GM19351 (cell line): ENCODE measurements around the gene LRPAP1.

Experiments
- ATAC-seq: cut with Tn5 transposase; IDR thresholded peaks from one replicate; pipeline ENCODE4 v1.9.1; 2021; ENCODE audit warnings: mild to moderate bottlenecking, moderate library complexity; ENCODE audit not compliant: unreplicated experiment

LRPAP1 gene

DNA sequence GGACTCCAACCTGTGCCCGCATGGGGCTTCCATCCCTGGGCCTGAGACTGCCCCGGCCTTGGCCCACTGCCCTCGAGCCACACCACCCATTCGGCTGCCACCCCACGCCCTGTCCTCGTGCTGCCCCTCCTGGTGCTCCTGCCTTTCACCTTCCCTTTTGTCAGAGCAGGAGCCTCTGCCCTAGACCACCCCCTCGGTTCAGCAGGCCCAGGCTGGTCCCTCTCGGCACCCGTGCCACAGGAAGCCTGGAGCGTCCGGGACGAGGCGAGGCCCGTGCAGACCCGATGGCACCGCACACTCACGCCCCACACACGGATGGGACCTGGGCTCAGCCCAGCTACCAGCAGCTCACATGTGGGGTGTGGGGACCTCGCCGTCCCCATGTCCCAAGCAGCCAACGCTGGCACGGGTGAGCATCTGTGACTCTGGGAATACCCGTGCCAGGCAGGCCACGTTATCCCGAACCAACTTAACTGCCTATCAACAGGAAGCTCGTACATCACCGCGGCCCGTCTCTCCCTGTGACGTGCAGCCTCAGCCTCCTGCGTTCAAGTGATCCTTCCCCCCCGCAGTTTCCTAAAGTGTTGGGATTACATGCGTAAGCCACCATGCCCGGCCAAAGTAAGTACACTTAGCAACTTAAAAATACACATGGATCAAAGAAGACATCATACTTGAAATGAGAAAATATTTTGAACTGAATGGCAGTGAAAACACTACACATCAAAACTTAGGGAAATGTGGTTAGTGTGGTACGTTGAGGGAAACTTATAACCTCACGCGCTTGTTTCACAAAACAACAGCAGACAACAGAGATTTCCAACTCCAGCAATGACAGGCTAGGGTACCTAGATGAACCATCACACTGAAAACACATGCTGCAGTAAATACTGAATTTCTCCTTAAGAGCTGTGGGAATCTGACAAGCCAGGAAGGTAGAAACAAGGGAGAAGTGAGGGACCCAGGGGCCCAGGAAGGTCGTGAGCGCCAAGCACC, 29.0 kb downstream of the LRPAP1 start:
- ATAC-seq = no peak

- no peak for ATAC-seq
These were observed 30.3 kb downstream of the LRPAP1 start for GRCh38 chr4:3501825-3502425.

- no peak for ATAC-seq
These were observed 30.9 kb downstream of the LRPAP1 start for GRCh38 chr4:3501126-3501824.

DNA sequence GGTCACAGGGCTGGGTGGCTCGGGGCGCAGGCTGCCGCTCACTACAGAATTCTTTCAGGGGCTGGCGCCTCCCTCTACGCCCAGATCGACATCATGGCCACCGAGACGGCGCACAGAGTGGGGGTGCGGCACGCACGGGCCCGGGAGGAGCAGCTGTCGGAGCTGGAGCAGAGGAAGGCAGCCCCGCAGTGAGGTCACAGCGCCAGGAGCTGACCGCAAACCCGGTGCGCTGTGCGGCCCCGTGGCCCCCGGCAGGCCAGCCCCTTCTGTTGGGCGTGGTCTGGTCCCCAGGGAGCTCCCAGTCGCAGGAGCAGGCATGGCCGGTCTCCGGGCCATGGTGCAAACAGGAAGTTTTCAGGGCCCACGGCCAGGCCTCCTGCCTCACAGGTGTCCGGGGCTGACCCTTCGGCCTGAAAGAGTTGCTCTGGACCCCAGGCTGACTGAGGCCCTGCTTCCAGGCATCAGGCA, 31.6 kb downstream of the LRPAP1 start:
- no peak for ATAC-seq

- no peak for ATAC-seq
These were observed 32.1 kb downstream of the LRPAP1 start for GRCh38 chr4:3500111-3500510.

DNA sequence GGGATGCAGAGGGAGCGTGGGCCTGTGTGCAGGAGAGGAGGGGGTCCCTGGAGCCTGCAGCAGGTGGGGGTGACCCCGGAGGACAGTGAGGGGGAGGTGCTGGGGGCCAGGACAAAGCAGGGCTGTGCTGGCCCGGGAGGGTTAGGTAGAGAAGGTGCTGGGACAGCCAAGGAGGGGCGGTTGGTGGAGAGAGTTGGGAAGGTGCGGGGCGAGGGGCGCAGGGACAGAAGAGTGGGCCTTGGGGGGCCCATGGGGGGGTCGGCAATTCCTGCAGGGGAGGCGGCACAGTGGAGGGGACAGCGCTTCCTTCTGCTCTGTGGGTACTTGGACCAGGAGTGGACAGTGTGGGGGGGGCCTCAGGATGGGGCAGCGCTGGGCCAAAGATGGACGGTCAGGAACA, 32.5 kb downstream of the LRPAP1 start:
- no peak for ATAC-seq

GRCh38 chr4:3498901-3499510, 33.2 kb downstream of the LRPAP1 start:
- ATAC-seq = no peak

DNA sequence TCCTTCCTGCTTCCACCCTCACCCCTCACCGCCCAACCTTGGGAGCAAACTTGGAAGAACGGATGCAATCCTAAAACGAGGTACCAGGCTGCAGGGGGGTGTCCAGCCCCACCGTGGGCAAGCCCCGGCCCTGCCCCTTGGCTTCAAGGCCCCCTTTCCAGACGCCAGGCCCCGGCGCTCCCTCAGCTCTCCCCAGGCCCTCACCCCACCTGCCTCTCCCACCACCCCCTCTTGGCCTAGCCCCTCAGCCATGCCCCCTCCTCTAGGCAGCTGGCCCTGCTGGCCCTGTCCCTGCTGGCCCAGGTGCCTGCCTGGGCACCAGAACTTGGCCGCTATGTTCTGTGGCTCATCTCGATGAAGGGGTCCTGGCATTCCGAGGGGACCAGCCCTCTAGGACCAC, 33.8 kb downstream of the LRPAP1 start:
- ATAC-seq = no peak

- no peak for ATAC-seq
These were observed 34.5 kb downstream of the LRPAP1 start for GRCh38 chr4:3497523-3498389.

DNA sequence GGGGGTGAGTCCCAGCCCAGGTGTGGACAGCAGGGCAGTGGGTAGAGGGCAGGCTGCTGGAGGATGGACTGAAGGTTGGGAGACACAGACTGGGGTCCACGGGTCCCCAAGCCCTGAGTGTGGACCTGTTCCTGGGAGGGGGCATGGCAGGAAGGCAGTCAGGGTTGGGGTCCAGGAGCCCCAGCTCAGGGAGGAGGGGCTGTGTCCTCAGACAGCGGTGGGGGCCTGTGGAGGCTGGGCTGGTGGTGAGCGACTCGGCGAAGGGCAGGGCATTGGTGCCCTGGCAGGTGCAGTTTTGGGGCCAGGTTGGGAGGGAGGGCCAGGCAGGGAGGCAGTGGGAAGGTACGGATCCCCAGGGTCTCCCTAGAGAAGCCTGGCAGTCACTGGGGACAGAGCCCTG, 35.1 kb downstream of the LRPAP1 start:
- ATAC-seq = no peak

DNA sequence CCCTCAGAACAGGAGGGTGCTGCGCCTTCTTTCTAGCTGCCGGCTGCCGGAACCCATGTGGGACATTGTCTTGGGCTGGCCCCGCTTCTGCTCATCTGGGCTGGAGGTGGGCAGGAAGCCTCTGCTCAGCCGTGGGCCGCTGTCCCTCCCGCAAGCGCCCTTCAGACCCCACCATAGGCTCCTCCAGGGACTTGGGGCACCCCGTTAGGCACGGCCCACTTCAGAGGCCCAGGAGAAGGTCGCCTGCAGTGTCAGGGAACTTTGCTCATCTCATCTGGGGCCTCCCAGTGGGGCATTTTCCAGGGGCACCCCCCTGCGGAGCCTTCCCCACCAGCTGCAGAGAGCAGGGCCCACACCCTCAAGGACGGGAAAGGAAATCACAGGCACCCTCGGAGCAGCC, 36.2 kb downstream of the LRPAP1 start:
- no peak for ATAC-seq

DNA sequence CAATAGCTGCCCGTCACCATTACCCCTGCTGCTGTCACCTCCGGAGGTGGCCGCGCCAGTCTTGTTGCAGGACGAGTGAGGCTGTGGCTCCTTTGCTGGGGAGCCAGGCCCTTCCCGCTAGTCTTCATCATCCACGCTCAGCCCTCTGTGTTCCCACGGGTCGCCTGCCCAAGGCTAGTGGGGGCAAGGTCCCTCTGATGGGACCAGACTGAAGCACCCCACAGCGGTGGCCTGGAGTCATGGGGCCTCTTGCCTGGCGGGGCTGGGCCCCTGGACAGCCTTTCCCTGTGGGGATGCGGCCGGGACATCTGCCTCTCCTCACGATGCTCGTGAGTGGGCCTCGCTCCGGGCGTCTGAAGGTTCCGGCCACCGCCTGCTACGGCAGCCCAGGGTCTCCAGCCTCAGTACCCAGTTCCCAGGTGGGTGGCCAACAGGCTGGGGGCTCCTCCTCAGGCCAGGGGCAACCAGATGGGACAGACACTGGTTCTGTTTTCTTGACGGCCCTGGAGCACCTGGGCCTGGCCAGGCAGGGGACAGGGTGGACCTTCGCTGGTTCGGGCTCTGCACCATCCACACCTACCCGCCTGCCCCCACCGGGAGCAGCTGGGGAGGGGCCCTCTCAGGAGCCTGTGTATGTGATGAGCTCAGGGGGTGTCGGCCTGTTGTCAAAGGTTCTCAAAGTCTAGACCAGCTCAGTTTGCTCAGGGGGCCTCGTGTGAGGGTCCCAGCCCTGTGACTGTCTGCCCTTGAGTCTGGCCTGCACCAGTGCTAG, 36.8 kb downstream of the LRPAP1 start:
- no peak for ATAC-seq

DNA sequence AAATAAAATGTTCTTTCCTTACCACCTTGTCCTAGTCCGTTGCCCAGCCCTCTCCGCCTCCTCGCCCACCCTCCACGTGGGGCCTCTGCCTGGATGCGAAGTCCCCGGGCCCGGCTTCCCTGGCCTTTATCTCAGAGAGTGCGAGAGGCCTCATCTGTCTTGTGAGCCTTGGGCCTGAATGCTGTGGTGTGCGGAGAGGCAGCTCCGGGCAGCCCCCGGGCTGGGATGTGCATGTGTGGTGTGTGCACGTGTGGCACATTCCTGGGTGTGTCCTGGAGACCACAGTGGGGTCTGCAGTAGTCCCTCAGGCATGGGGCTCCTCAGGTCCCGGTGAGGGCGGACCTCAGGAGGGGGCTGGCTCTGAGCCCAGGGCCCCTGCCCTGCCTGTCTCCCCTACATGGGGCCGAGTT, 37.8 kb downstream of the LRPAP1 start:
- no peak for ATAC-seq

DNA sequence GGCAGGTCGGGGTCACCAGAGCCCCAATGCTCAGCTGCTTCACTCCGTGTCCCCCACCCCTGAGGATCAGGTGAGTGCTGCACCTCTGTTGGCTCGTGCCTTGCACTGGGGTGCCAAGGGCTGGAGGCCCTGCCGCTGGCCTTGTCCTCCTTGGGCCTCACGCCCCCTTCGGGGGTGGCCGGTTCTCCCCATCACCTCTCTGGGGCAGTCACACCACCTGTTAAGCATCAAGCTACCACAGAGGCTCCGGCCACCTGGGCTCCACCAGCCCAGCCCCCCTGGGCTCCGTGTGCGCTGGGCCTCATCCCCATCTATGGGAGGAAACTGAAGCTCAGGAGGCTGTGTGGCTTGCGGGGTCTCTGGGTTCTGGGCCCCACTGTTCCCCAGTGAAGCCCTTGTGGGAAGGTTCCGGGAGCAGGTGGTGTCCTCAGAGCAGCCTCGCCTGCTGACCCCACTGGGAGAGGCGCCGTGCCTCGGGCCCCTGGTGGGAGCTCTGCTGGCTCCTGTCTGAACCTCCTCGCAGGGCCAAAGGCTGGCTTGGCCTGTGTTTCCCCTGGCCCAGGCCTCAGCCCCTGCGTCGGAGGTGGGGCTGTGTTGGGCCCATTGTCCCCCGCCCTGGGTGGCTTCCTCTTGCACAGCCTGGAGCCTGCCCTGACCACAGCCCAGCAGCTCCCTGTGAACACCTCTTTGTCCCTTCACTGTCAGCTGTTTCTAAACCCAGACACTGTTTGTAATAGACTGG, 38.3 kb downstream of the LRPAP1 start:
- no peak for ATAC-seq

- no peak for ATAC-seq
These were observed 39.2 kb downstream of the LRPAP1 start for GRCh38 chr4:3492741-3493719.

DNA sequence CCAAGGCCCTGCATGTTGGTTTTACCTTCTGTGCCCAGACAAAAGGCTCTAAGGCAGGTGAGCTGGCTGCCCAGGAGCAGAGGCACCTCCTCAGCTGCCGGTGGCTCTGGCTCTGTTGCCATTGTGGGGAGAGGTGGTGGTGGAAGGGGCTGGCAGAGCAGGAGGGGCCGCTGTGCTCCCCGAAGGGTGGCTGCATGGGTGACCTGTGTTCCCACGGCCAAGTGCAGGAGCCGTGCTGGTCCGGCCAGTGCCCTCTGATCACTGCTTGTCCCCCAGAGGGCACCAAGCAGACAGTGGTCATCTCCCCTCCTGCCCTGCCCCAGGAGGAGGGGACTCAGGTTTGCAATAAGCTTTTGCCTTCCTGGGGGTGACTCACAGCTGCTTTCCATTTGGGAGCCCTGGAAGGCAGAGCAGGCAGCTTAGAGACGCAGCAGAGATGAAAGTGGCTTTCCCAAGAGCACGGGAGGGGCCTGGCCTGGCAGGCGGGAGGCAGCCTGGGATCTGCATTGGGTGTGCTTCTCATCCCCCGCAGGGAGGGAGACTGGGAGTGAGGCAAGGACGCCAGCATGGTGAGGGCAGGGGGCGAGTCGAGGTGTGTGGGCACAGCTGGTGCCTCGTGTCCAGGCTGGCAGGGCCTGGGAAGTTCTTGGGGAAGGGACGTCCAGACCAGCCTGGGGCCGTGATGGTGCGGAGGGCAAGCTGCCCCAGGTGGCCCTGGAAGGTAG, 40.4 kb downstream of the LRPAP1 start:
- no peak for ATAC-seq

- ATAC-seq = no peak
These were observed 42.7 kb downstream of the LRPAP1 start for GRCh38 chr4:3489451-3489962.
